Mesendoderm (in vitro differentiated cells): Measurements from ENCODE around the gene CDC42EP1.
A peak's percentile ranks its signal among the peaks of the same experiment; 100 is the strongest.

Experiments
- DNase-seq: peaks from one replicate; pipeline ENCODE4 v3.0.0; 2013
- H2AK5ac ChIP-seq: 2 replicates; pipeline ENCODE4 v1.6.1; 2013; ENCODE audit warnings: low read length, inconsistent platforms
- H2BK120ac ChIP-seq: 2 replicates; pipeline ENCODE4 v1.6.1; 2013; ENCODE audit warnings: low read depth, mild to moderate bottlenecking, low read length, moderate library complexity, mixed read lengths
- H2BK15ac ChIP-seq: replicated peaks from 2 replicates; pipeline ENCODE4 v1.6.1; 2013; ENCODE audit warnings: low read depth, mild to moderate bottlenecking, moderate library complexity
- H2BK5ac ChIP-seq: 2 replicates; pipeline ENCODE4 v1.6.1; 2013; ENCODE audit warnings: low read length, inconsistent platforms
- H3K18ac ChIP-seq: 2 replicates; pipeline ENCODE4 v1.6.1; 2013; ENCODE audit warnings: mild to moderate bottlenecking, low read length, mixed read lengths
- H3K23ac ChIP-seq: one replicate; pipeline ENCODE4 v1.6.1; 2013; ENCODE audit warnings: low read length
- H3K27ac ChIP-seq: 2 replicates; pipeline ENCODE4 v1.5.1; 2013; ENCODE audit warnings: low read depth, mild to moderate bottlenecking, inconsistent platforms, low read length, moderate library complexity
- H3K27me3 ChIP-seq: 2 replicates; pipeline ENCODE4 v1.6.1; 2013; ENCODE audit warnings: low read length, control low read depth, mild to moderate bottlenecking, inconsistent platforms; ENCODE audit not compliant: insufficient read depth, poor library complexity
- H3K36me3 ChIP-seq: 2 replicates; pipeline ENCODE4 v1.6.1; 2013; ENCODE audit warnings: low read length, inconsistent platforms; ENCODE audit not compliant: control insufficient read depth, insufficient read depth
- H3K4ac ChIP-seq: one replicate; pipeline ENCODE4 v1.6.1; 2013; ENCODE audit warnings: low read depth, mild to moderate bottlenecking, low read length, moderate library complexity
- H3K4me1 ChIP-seq: 2 replicates; pipeline ENCODE4 v1.6.1; 2013; ENCODE audit warnings: low read depth, low read length, inconsistent platforms; ENCODE audit not compliant: control insufficient read depth
- H3K4me2 ChIP-seq: 2 replicates; pipeline ENCODE4 v1.6.1; 2013; ENCODE audit warnings: low read length
- H3K4me3 ChIP-seq: 2 replicates; pipeline ENCODE4 v1.5.1; 2013; ENCODE audit warnings: mild to moderate bottlenecking, low read length
- H3K56ac ChIP-seq: one replicate; pipeline ENCODE4 v1.6.1; 2013; ENCODE audit warnings: low read length
- H3K79me1 ChIP-seq: 2 replicates; pipeline ENCODE4 v1.6.1; 2013; ENCODE audit warnings: low read length, inconsistent platforms
- H3K79me2 ChIP-seq: 2 replicates; pipeline ENCODE4 v1.6.1; 2013; ENCODE audit warnings: mild to moderate bottlenecking, low read length; ENCODE audit not compliant: control insufficient read depth, insufficient read depth
- H3K9ac ChIP-seq: 2 replicates; pipeline ENCODE4 v1.6.1; 2013; ENCODE audit warnings: low read length, inconsistent platforms
- H4K5ac ChIP-seq: one replicate; pipeline ENCODE4 v1.6.1; 2013; ENCODE audit warnings: low read length
- H4K8ac ChIP-seq: one replicate; pipeline ENCODE4 v1.6.1; 2013; ENCODE audit warnings: low read depth, mild to moderate bottlenecking, control low read depth, low read length, moderate library complexity
- WGBS: extraction: QIAGEN DNeasy Blood & Tissue Kit; methylation state at CpG from one replicate; pipeline ENCODE4 v1.1.7; 2013; ENCODE audit warnings: low lambda C conversion rate, missing lambda C conversion rate; ENCODE audit not compliant: insufficient coverage; ENCODE audit errors: extremely low coverage; 5-methylcytosine and 5-hydroxymethylcytosine counted together

Gene CDC42EP1

GRCh38 chr22:37551981-37552380, 8.3 kb upstream of the CDC42EP1 start:
- H2BK5ac ChIP-seq, result peak overlapping the region; percentile 15
- H3K4me1 ChIP-seq, result peaks cover 17% of the 10 kb centered on the region
- H3K27ac ChIP-seq, result peak overlapping the region; percentile 84
- H2BK15ac ChIP-seq, result no peak overlapping the region
- H3K79me2 ChIP-seq, result no peaks in the 10 kb centered on the region
- H3K27me3 ChIP-seq, result no peaks in the 10 kb centered on the region
- no peaks in the 10 kb centered on the region for H3K36me3 ChIP-seq
- no peak overlapping the region for H4K5ac ChIP-seq
- WGBS, result no CpG with 5 or more reads among the region's 6 CpGs
- peak overlapping the region; percentile 31 for H2BK120ac ChIP-seq
- peak overlapping the region; percentile 82 for H3K56ac ChIP-seq
- H3K4me3 ChIP-seq, result no peak overlapping the region
- peak overlapping the region; percentile 46 for H3K9ac ChIP-seq
- peak overlapping the region; percentile 28 for H2AK5ac ChIP-seq
- no peak overlapping the region for H3K4me2 ChIP-seq
- peak overlapping the region; percentile 74 for H3K4ac ChIP-seq
- H4K8ac ChIP-seq, result no peak overlapping the region
- peak overlapping the region; percentile 75 for H3K18ac ChIP-seq
- H3K23ac ChIP-seq, result no peak overlapping the region
- DNase-seq, result no peak
- no peaks in the 10 kb centered on the region for H3K79me1 ChIP-seq

- H3K27ac ChIP-seq, result peak overlapping the region; percentile 84
- peak overlapping the region; percentile 97 for H2AK5ac ChIP-seq
- peaks cover 20% of the 10 kb centered on the region for H3K4me1 ChIP-seq
- H3K18ac ChIP-seq, result peak overlapping the region; percentile 75
- no peaks in the 10 kb centered on the region for H3K79me2 ChIP-seq
- H3K56ac ChIP-seq, result peak overlapping the region; percentile 82
- peak; percentile 89 for DNase-seq
- no peak overlapping the region for H4K8ac ChIP-seq
- no peaks in the 10 kb centered on the region for H3K79me1 ChIP-seq
- H2BK15ac ChIP-seq, result no peak overlapping the region
- H3K27me3 ChIP-seq, result no peaks in the 10 kb centered on the region
- peak overlapping the region; percentile 31 for H2BK120ac ChIP-seq
- peak overlapping the region; percentile 74 for H3K4ac ChIP-seq
- no peak overlapping the region for H4K5ac ChIP-seq
- no peak overlapping the region for H3K4me2 ChIP-seq
- H3K9ac ChIP-seq, result peak overlapping the region; percentile 46
- peak overlapping the region; percentile 72 for H2BK5ac ChIP-seq
- no peak overlapping the region for H3K4me3 ChIP-seq
- H3K36me3 ChIP-seq, result no peaks in the 10 kb centered on the region
- H3K23ac ChIP-seq, result no peak overlapping the region
- no CpG with 5 or more reads among the region's 16 CpGs for WGBS
Observed at GRCh38 chr22:37552524-37553163, 7.6 kb upstream of the CDC42EP1 start.

GRCh38 chr22:37553725-37554124, 6.6 kb upstream of the CDC42EP1 start:
- DNase-seq, result no peak
- no peak overlapping the region for H3K27ac ChIP-seq
- no peak overlapping the region for H2BK5ac ChIP-seq
- peaks cover 20% of the 10 kb centered on the region for H3K4me1 ChIP-seq
- H4K5ac ChIP-seq, result no peak overlapping the region
- H2BK15ac ChIP-seq, result no peak overlapping the region
- no peak overlapping the region for H4K8ac ChIP-seq
- H3K36me3 ChIP-seq, result no peaks in the 10 kb centered on the region
- H3K79me1 ChIP-seq, result no peaks in the 10 kb centered on the region
- no peaks in the 10 kb centered on the region for H3K27me3 ChIP-seq
- no peak overlapping the region for H3K18ac ChIP-seq
- no CpG with 5 or more reads among the region's 9 CpGs for WGBS
- no peaks in the 10 kb centered on the region for H3K79me2 ChIP-seq
- no peak overlapping the region for H3K23ac ChIP-seq
- H3K4me3 ChIP-seq, result no peak overlapping the region
- no peak overlapping the region for H3K56ac ChIP-seq
- no peak overlapping the region for H3K4me2 ChIP-seq
- H3K9ac ChIP-seq, result no peak overlapping the region
- no peak overlapping the region for H2BK120ac ChIP-seq
- H3K4ac ChIP-seq, result no peak overlapping the region
- H2AK5ac ChIP-seq, result peak overlapping the region; percentile 2

- Histone ChIP-seq H2AK5ac (no peak overlapping the region), H3K4ac (no peak overlapping the region), H3K56ac (no peak overlapping the region), H3K27me3 (no peaks in the 10 kb centered on the region), H3K36me3 (no peaks in the 10 kb centered on the region), H3K79me2 (no peaks in the 10 kb centered on the region), H3K18ac (no peak overlapping the region), H3K4me2 (no peak overlapping the region), H3K4me3 (no peak overlapping the region), H4K8ac (no peak overlapping the region), H3K4me1 (peaks cover 22% of the 10 kb centered on the region), H4K5ac (no peak overlapping the region), H3K27ac (no peak overlapping the region), H3K23ac (no peak overlapping the region), H2BK15ac (no peak overlapping the region), H3K79me1 (no peaks in the 10 kb centered on the region), H3K9ac (no peak overlapping the region), H2BK5ac (no peak overlapping the region), H2BK120ac (no peak overlapping the region)
- no peak for DNase-seq
Observed at GRCh38 chr22:37555029-37555428, 5.3 kb upstream of the CDC42EP1 start.

- Histone ChIP-seq H3K79me1 (peaks cover 4% of the 10 kb centered on the region), H3K18ac (no peak overlapping the region), H3K36me3 (no peaks in the 10 kb centered on the region), H3K23ac (no peak overlapping the region), H3K4me1 (peaks cover 20% of the 10 kb centered on the region), H3K4me2 (no peak overlapping the region), H2AK5ac (no peak overlapping the region), H2BK15ac (no peak overlapping the region), H3K4me3 (no peak overlapping the region), H3K27ac (no peak overlapping the region), H3K56ac (peak overlapping the region; percentile 8), H3K9ac (no peak overlapping the region), H3K4ac (no peak overlapping the region), H2BK120ac (no peak overlapping the region), H4K8ac (no peak overlapping the region), H3K79me2 (peaks cover 6% of the 10 kb centered on the region), H3K27me3 (no peaks in the 10 kb centered on the region), H2BK5ac (no peak overlapping the region), H4K5ac (no peak overlapping the region)
- WGBS, result no CpG with 5 or more reads among the region's 5 CpGs
- DNase-seq, result peak; percentile 83
Observed at GRCh38 chr22:37556710-37557109, 3.6 kb upstream of the CDC42EP1 start.
